Natural killer cell treated with Interleukin-12 subunit alpha and Interleukin-12 subunit beta and Interleukin-15 and Interleukin-18, amount 100 ng/mL, for 72 hours (primary cell): ENCODE data around the gene INSIG1. TPM values are rescaled to one million over a fixed set of nuclear protein-coding genes. Genes with fewer than 3 reads are reported as not detected.

Experiments
- ATAC-seq, 2 donors: fragments of 150-1000 bp; cut with Tn5 transposase in 1 of 2; sonication (Bioruptor Pico), chemical (Tn5 transposase) in 1 of 2; 2 replicates each; pipeline ENCODE4 v1.10.0; 2021
- DNase-seq: peaks from one replicate; pipeline ENCODE4 v3.0.0; 2022; ENCODE audit warnings: low spot score
- H3K27ac Mint-ChIP-seq, 2 donors: 1 replicate in 1 of 2; 2 replicates in 1 of 2; pipeline ENCODE4 v1.8.0; 2022; ENCODE audit warnings: mixed read lengths in 2 of 2, mild to moderate bottlenecking in 1 of 2, moderate library complexity in 1 of 2
- H3K27me3 Mint-ChIP-seq, 2 donors: 1 replicate in 1 of 2; 2 replicates in 1 of 2; pipeline ENCODE4 v1.8.0; 2022; ENCODE audit warnings: mixed read lengths in 2 of 2
- H3K36me3 Mint-ChIP-seq: one replicate; pipeline ENCODE4 v1.8.0; 2022; ENCODE audit warnings: mixed read lengths
- H3K4me1 Mint-ChIP-seq, 2 donors: 1 replicate in 1 of 2; 2 replicates in 1 of 2; pipeline ENCODE4 v1.8.0; 2022; ENCODE audit warnings: low read depth in 2 of 2, mixed read lengths in 2 of 2, mild to moderate bottlenecking in 1 of 2
- H3K4me3 Mint-ChIP-seq: one replicate; pipeline ENCODE4 v1.8.0; 2022; ENCODE audit warnings: mixed read lengths
- H3K9me3 Mint-ChIP-seq: 2 replicates; pipeline ENCODE4 v1.8.0; 2022; ENCODE audit warnings: mixed read lengths
- total RNA-seq, 2 donors: library from RNA; stranded (reverse); gene quantifications; one replicate each; pipeline ENCODE4 v1.2.3, GENCODE V29; 2022

The INSIG1 gene
- total RNA-seq, 2 donors from 2014 or later = 88.1 to 120 TPM

GRCh38 chr7:155323001-155323638 is 25.4 kb downstream of the INSIG1 start:
- no peak overlapping the region for H3K27ac Mint-ChIP-seq
- H3K36me3 Mint-ChIP-seq = peaks cover 5% of the 10 kb centered on the region
- DNase-seq (no peak), ATAC-seq (no peak)
- peaks cover 10 to 12% of the 10 kb centered on the region in 2 donors for H3K27me3 Mint-ChIP-seq
- H3K4me3 Mint-ChIP-seq = no peak overlapping the region
- H3K4me1 Mint-ChIP-seq = peaks cover 0 to 6% of the 10 kb centered on the region in 2 donors
- peaks cover 4% of the 10 kb centered on the region for H3K9me3 Mint-ChIP-seq

GRCh38 chr7:155324012-155324917 is 26.6 kb downstream of the INSIG1 start:
- Mint-ChIP-seq H3K4me1 (peaks cover 0 to 6% of the 10 kb centered on the region in 2 donors), H3K36me3 (peaks cover 5% of the 10 kb centered on the region), H3K27ac (no peak overlapping the region), H3K4me3 (no peak overlapping the region), H3K9me3 (peaks cover 4% of the 10 kb centered on the region), H3K27me3 (peaks cover 10 to 12% of the 10 kb centered on the region in 2 donors)
- DNase-seq = no peak
- no peak for ATAC-seq

DNA sequence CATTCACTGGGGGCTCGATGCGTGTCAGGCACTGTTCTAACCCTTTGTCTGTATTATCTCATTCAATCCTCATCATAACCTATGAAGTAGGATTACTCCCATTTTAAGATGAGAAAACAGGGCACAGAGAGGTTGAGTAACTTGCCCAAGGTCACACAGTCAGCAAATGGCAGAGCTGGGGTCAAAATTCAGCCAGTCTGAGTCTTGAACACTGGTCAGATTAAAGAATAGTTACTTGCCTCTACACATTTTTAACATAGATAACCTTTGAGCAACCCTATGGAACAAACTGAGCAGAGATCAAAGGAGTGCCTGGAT is 27.2 kb downstream of the INSIG1 start:
- Mint-ChIP-seq H3K27me3 (peaks cover 10 to 12% of the 10 kb centered on the region in 2 donors), H3K36me3 (peaks cover 5% of the 10 kb centered on the region), H3K4me3 (no peak overlapping the region), H3K4me1 (peaks cover 0 to 6% of the 10 kb centered on the region in 2 donors), H3K9me3 (peaks cover 4% of the 10 kb centered on the region), H3K27ac (no peak overlapping the region)
- DNase-seq (no peak), ATAC-seq (no peak)

DNA sequence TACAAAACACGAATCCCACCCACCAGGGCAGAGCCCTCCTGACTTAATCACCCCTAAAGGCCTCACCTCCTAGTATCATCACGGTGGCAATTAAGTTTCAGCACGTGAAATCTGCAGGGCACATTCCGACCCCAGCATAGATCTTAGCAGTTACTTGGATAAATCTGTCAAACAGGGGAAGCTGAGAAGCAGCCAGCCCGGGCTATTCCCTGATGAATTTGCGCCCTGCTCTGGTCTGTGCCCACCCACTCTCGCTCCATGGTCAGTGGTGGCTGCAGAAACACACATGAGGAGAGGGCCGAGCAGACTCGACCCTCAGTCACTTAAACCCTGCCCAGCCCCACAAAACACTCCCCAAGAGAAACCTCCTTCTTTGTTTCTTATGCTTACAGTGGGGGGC is 28.7 kb downstream of the INSIG1 start:
- Mint-ChIP-seq H3K27me3 (peaks cover 10 to 12% of the 10 kb centered on the region in 2 donors), H3K36me3 (peaks cover 5% of the 10 kb centered on the region), H3K4me1 (peaks cover 0 to 6% of the 10 kb centered on the region in 2 donors), H3K27ac (no peak overlapping the region), H3K4me3 (no peak overlapping the region), H3K9me3 (peaks cover 4% of the 10 kb centered on the region)
- no peak for DNase-seq
- no peak for ATAC-seq

GRCh38 chr7:155327590-155328320 is 30.1 kb downstream of the INSIG1 start:
- Mint-ChIP-seq H3K4me3 (no peak overlapping the region), H3K27ac (peak overlapping the region in 1 of 2 donors; percentile 63), H3K4me1 (peaks cover 0 to 6% of the 10 kb centered on the region in 2 donors), H3K9me3 (peaks cover 4% of the 10 kb centered on the region), H3K27me3 (peaks cover 10 to 12% of the 10 kb centered on the region in 2 donors), H3K36me3 (peaks cover 5% of the 10 kb centered on the region)
- DNase-seq = no peak
- no peak for ATAC-seq

- H3K36me3 Mint-ChIP-seq = no peaks in the 10 kb centered on the region
- H3K4me1 Mint-ChIP-seq = peaks cover 0 to 2% of the 10 kb centered on the region in 2 donors
- H3K9me3 Mint-ChIP-seq = no peaks in the 10 kb centered on the region
- ATAC-seq = no peak
- no peak for DNase-seq
- peaks cover 4% of the 10 kb centered on the region in 2 donors for H3K27me3 Mint-ChIP-seq
- H3K27ac Mint-ChIP-seq = no peak overlapping the region
- H3K4me3 Mint-ChIP-seq = no peak overlapping the region
Measured at GRCh38 chr7:155329225-155329624, 31.5 kb downstream of the INSIG1 start.

DNA sequence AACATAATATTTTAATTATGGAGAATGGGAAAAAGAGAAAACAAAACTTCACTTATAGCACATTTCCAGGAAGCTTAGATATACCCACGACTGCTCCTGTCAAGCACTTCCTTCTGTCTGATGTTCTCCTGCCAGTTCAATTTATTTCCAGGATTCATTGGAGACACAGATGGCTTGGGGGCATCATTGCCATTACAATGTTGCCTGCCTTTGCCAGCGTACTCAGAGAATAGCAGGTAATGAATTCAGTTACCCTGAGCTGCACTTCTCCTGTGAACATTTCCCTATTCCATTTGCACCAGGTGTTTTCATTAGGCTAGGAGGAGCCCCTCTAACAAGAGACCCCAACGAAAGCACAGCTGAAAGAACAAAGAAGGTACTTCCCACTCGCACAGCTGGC is 33.7 kb downstream of the INSIG1 start:
- ATAC-seq (no peak), DNase-seq (no peak)
- Mint-ChIP-seq H3K27me3 (no peaks in the 10 kb centered on the region), H3K4me1 (peaks cover 0 to 2% of the 10 kb centered on the region in 2 donors), H3K36me3 (no peaks in the 10 kb centered on the region), H3K27ac (no peak overlapping the region), H3K9me3 (no peaks in the 10 kb centered on the region), H3K4me3 (no peak overlapping the region)

DNA sequence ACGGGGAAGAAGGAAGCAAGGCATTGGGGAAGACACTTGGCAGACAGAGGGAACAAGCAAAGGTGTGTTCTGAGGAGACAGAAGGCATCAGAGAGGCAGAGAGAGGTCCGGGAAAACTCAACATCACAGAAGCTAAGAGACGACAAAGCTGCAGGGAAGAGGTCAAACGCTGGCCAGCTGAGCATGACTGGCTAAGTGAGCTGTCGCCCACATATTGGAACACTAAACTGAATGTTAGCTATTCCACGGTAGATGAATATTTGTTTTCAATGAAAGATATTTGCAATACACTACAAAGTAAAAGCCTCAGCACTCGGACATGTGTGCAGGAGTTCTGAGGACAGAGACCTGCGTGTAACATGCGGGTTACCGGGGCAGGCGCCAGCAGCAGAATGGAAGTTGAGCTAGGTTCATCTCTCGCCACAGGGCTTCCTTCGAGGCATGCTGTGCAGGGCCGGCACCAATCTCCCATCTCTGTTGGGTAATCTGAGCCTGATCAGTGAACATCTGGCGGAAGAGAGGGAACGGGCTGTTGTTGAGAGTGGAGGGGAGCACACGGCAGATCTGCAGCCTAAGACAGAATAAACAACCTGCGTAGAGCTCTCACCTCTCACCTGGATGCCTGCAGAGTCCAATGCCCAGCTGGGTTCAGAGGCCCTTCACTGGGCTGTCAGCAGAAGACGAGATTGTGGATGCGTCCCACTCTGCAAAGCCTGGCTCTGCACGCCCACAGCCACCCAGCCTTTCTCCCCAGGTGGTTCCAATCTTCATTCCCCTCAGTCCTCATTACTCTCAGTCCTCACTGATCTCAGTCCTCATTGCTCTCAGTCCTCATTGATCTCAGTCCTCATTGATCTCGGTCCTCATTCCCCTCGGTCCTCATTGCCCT is 35.9 kb downstream of the INSIG1 start:
- peaks cover 5 to 8% of the 10 kb centered on the region in 2 donors for H3K4me1 Mint-ChIP-seq
- DNase-seq = no peak
- no peak for ATAC-seq
- no peaks in the 10 kb centered on the region for H3K36me3 Mint-ChIP-seq
- H3K27me3 Mint-ChIP-seq = peaks cover 0 to 4% of the 10 kb centered on the region in 2 donors
- H3K4me3 Mint-ChIP-seq = no peak overlapping the region
- no peaks in the 10 kb centered on the region for H3K9me3 Mint-ChIP-seq
- H3K27ac Mint-ChIP-seq = no peak overlapping the region

- H3K27ac Mint-ChIP-seq = no peak overlapping the region
- no peak for ATAC-seq
- no peak overlapping the region for H3K4me3 Mint-ChIP-seq
- no peaks in the 10 kb centered on the region for H3K9me3 Mint-ChIP-seq
- DNase-seq = no peak
- peaks cover 0 to 8% of the 10 kb centered on the region in 2 donors for H3K27me3 Mint-ChIP-seq
- peaks cover 14 to 19% of the 10 kb centered on the region in 2 donors for H3K4me1 Mint-ChIP-seq
- no peaks in the 10 kb centered on the region for H3K36me3 Mint-ChIP-seq
Measured at GRCh38 chr7:155336812-155337602, 39.3 kb downstream of the INSIG1 start.

GRCh38 chr7:155337946-155338631 is 40.4 kb downstream of the INSIG1 start:
- Mint-ChIP-seq H3K9me3 (no peaks in the 10 kb centered on the region), H3K27me3 (peaks cover 0 to 10% of the 10 kb centered on the region in 2 donors), H3K4me3 (peak overlapping the region; percentile 11), H3K27ac (no peak overlapping the region), H3K36me3 (no peaks in the 10 kb centered on the region), H3K4me1 (peaks cover 18 to 25% of the 10 kb centered on the region in 2 donors)
- no peak for DNase-seq
- peak in 1 of 2 donors; percentile 4 for ATAC-seq

GRCh38 chr7:155338632-155339320 is 41.1 kb downstream of the INSIG1 start:
- Mint-ChIP-seq H3K4me3 (peak overlapping the region; percentile 64), H3K27me3 (peaks cover 0 to 10% of the 10 kb centered on the region in 2 donors), H3K36me3 (no peaks in the 10 kb centered on the region), H3K27ac (peak overlapping the region in 1 of 2 donors; percentile 43), H3K9me3 (no peaks in the 10 kb centered on the region), H3K4me1 (peaks cover 20 to 28% of the 10 kb centered on the region in 2 donors)
- peak; percentile 70 for DNase-seq
- ATAC-seq = peak; percentile 76 to 88
